Astrocyte (in vitro differentiated cells and primary cell): ENCODE data around the gene APOBEC4. TPM values are rescaled to one million over a fixed set of nuclear protein-coding genes. Genes with fewer than 3 reads are reported as not detected.
A peak's percentile ranks its signal among the peaks of the same experiment; 100 is the strongest.

ENCODE experiments used
- DNase-seq: peaks from one replicate; pipeline ENCODE4 v3.0.0-alpha.2; 2010; ENCODE audit warnings: low read depth
- FAIRE-seq: peaks from 2 replicates; lab custom pipeline; 2011; peaks lifted over from hg19 to GRCh38; lab: Jason Lieb, UNC
- H2AFZ ChIP-seq: 2 replicates; pipeline ENCODE4 v1.6.0; 2012; ENCODE audit warnings: low read depth, low read length, inconsistent platforms
- H3K27ac ChIP-seq: 2 replicates; pipeline ENCODE4 v1.5.1; 2011; ENCODE audit warnings: low read depth, low read length, inconsistent platforms
- H3K27me3 ChIP-seq: 2 replicates; pipeline ENCODE4 v1.6.0; 2011; ENCODE audit warnings: low read length, inconsistent platforms; ENCODE audit not compliant: insufficient read depth
- H3K36me3 ChIP-seq: 2 replicates; pipeline ENCODE4 v1.5.1; 2011; ENCODE audit warnings: low read length, inconsistent platforms; ENCODE audit not compliant: insufficient read depth
- H3K4me1 ChIP-seq: 2 replicates; pipeline ENCODE4 v1.5.1; 2011; ENCODE audit warnings: low read length, inconsistent platforms; ENCODE audit not compliant: insufficient read depth
- H3K4me2 ChIP-seq: 2 replicates; pipeline ENCODE4 v1.6.0; 2012; ENCODE audit warnings: low read length, inconsistent platforms
- H3K4me3 ChIP-seq: 2 replicates; pipeline ENCODE4 v1.5.1; 2011; ENCODE audit warnings: low read depth, mild to moderate bottlenecking, low read length, inconsistent platforms; ENCODE audit not compliant: insufficient read depth
- H3K79me2 ChIP-seq: 2 replicates; pipeline ENCODE4 v1.6.0; 2012; ENCODE audit warnings: mild to moderate bottlenecking, low read length, inconsistent platforms; ENCODE audit not compliant: insufficient read depth
- H3K9ac ChIP-seq: 2 replicates; pipeline ENCODE4 v1.6.0; 2012; ENCODE audit warnings: mild to moderate bottlenecking, low read length, inconsistent platforms
- H3K9me3 ChIP-seq: 2 replicates; pipeline ENCODE4 v1.5.1; 2012; ENCODE audit warnings: low read depth, mild to moderate bottlenecking, low read length, inconsistent platforms; ENCODE audit not compliant: insufficient read depth
- H4K20me1 ChIP-seq: 2 replicates; pipeline ENCODE4 v1.6.0; 2012; ENCODE audit warnings: low read length, inconsistent platforms; ENCODE audit not compliant: insufficient read depth
- H3K27ac Mint-ChIP-seq: one replicate; pipeline ENCODE4 v1.8.0; 2021; ENCODE audit warnings: mild to moderate bottlenecking, mixed read lengths; ENCODE audit not compliant: unreplicated experiment
- H3K27me3 Mint-ChIP-seq: one replicate; pipeline ENCODE4 v1.8.0; 2021; ENCODE audit warnings: low read depth, mixed read lengths; ENCODE audit not compliant: unreplicated experiment
- H3K36me3 Mint-ChIP-seq: one replicate; pipeline ENCODE4 v1.8.0; 2021; ENCODE audit warnings: low read depth, mixed read lengths; ENCODE audit not compliant: unreplicated experiment
- H3K4me1 Mint-ChIP-seq: one replicate; pipeline ENCODE4 v1.8.0; 2021; ENCODE audit warnings: low read depth, mixed read lengths; ENCODE audit not compliant: unreplicated experiment
- H3K4me3 Mint-ChIP-seq: one replicate; pipeline ENCODE4 v1.8.0; 2021; ENCODE audit warnings: mild to moderate bottlenecking, moderate library complexity, mixed read lengths; ENCODE audit not compliant: unreplicated experiment
- H3K9me3 Mint-ChIP-seq: one replicate; pipeline ENCODE4 v1.8.0; 2021; ENCODE audit warnings: mild to moderate bottlenecking, mixed read lengths; ENCODE audit not compliant: unreplicated experiment
- CTCF ChIP-seq: IDR thresholded peaks from 2 replicates; pipeline ENCODE4 v1.5.1; 2011; ENCODE audit warnings: low read depth, mild to moderate bottlenecking, inconsistent platforms, low read length, moderate library complexity; ENCODE audit not compliant: insufficient read depth
- EZH2 ChIP-seq: IDR thresholded peaks from 2 replicates; pipeline ENCODE4 v1.6.1; 2012; ENCODE audit warnings: mild to moderate bottlenecking, low read length, inconsistent platforms; ENCODE audit not compliant: insufficient read depth
- total RNA-seq: library from RNA; stranded (reverse); gene quantifications from 2 replicates; pipeline ENCODE4 v1.2.1, GENCODE V29; 2021

APOBEC4 gene
- total RNA-seq, 1 donor from 2014 or later: not detected

- Histone ChIP-seq H3K27ac (no peak overlapping the region), H3K9me3 (no peaks in the 10 kb centered on the region), H3K36me3 (no peaks in the 10 kb centered on the region), H2AFZ (no peak overlapping the region), H3K27me3 (no peaks in the 10 kb centered on the region), H3K4me1 (no peaks in the 10 kb centered on the region), H4K20me1 (no peaks in the 10 kb centered on the region), H3K9ac (no peak overlapping the region), H3K4me2 (no peak overlapping the region), H3K4me3 (no peak overlapping the region), H3K79me2 (no peaks in the 10 kb centered on the region)
- DNase-seq (no peak), FAIRE-seq (no peak)
- H3K9me3 Mint-ChIP-seq: no peaks in the 10 kb centered on the region
- TF ChIP-seq CTCF: no peak
- TF ChIP-seq EZH2: no peak
- H3K27ac Mint-ChIP-seq: no peak overlapping the region
- H3K4me1 Mint-ChIP-seq: peaks cover 18% of the 10 kb centered on the region
- H3K4me3 Mint-ChIP-seq: no peak overlapping the region
- H3K36me3 Mint-ChIP-seq: peaks cover 3% of the 10 kb centered on the region
- no peaks in the 10 kb centered on the region for H3K27me3 Mint-ChIP-seq
These were observed 49.1 kb upstream of the APOBEC4 start for GRCh38 chr1:183702087-183702812.

- no peak for FAIRE-seq
- H3K36me3 ChIP-seq: no peaks in the 10 kb centered on the region
- H3K27ac ChIP-seq: no peak overlapping the region
- H3K27me3 ChIP-seq: no peaks in the 10 kb centered on the region
- no peak overlapping the region for H3K4me2 ChIP-seq
- H3K9me3 ChIP-seq: no peaks in the 10 kb centered on the region
- TF ChIP-seq EZH2 (no peak), CTCF (no peak)
- H2AFZ ChIP-seq: no peak overlapping the region
- no peaks in the 10 kb centered on the region for H3K9me3 Mint-ChIP-seq
- H3K27ac Mint-ChIP-seq: peak overlapping the region; percentile 64
- no peaks in the 10 kb centered on the region for H4K20me1 ChIP-seq
- H3K4me3 Mint-ChIP-seq: no peak overlapping the region
- peaks cover 3% of the 10 kb centered on the region for H3K36me3 Mint-ChIP-seq
- H3K27me3 Mint-ChIP-seq: no peaks in the 10 kb centered on the region
- peak; percentile 17 for DNase-seq
- no peak overlapping the region for H3K9ac ChIP-seq
- peaks cover 18% of the 10 kb centered on the region for H3K4me1 Mint-ChIP-seq
- no peaks in the 10 kb centered on the region for H3K79me2 ChIP-seq
- no peaks in the 10 kb centered on the region for H3K4me1 ChIP-seq
- no peak overlapping the region for H3K4me3 ChIP-seq
These were observed 46.6 kb upstream of the APOBEC4 start for GRCh38 chr1:183699616-183700160.
